NB4 (cell line): ENCODE data around the gene KAT6B.

Source experiments
- POLR2A ChIP-seq: IDR thresholded peaks from 2 replicates; pipeline ENCODE4 v1.6.1; 2011; ENCODE audit warnings: mild to moderate bottlenecking; ENCODE audit not compliant: insufficient read length; ENCODE audit errors: extremely low read depth
- TF ChIP-seq, protein P1 (sequence below): IDR thresholded peaks from one replicate; pipeline ENCODE4 v1.5.1; 2012; ENCODE audit warnings: low read depth, low read length

DNA sequence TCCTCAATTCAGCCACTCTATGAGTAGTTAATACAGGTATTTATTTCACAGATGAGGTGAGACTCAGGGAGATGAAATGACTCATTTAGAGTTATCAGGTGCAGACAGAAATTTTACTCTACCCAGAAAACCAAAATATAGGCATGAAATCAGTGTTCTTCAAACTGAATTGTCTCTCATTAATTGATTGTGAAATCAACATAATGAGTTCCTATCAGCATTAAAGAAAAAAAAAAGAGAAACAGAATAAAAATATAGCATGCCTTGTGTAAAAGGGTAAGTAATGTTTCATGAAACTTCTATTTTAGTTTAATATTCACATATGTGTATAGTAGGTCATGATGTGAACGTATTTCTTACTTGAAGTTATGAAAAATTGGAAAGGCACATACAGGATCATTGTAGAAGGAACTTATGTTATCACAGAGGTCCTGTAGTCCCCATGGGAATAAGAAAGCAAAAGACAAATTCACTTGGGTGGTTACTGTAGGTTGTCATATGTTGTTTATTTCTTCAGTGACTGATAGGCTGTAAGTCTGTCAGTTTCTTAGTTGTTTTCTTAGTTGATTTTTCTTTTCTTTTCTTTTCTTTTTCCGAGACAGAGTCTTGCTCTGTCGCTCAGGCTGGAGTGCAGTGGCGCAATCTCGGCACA lies 47.5 kb downstream of the KAT6B start:
- TF ChIP-seq, protein P1, sequence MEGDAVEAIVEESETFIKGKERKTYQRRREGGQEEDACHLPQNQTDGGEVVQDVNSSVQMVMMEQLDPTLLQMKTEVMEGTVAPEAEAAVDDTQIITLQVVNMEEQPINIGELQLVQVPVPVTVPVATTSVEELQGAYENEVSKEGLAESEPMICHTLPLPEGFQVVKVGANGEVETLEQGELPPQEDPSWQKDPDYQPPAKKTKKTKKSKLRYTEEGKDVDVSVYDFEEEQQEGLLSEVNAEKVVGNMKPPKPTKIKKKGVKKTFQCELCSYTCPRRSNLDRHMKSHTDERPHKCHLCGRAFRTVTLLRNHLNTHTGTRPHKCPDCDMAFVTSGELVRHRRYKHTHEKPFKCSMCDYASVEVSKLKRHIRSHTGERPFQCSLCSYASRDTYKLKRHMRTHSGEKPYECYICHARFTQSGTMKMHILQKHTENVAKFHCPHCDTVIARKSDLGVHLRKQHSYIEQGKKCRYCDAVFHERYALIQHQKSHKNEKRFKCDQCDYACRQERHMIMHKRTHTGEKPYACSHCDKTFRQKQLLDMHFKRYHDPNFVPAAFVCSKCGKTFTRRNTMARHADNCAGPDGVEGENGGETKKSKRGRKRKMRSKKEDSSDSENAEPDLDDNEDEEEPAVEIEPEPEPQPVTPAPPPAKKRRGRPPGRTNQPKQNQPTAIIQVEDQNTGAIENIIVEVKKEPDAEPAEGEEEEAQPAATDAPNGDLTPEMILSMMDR = no peak
- no peak for TF ChIP-seq POLR2A
